ENCODE measurements around the gene RCSD1. TPM values are rescaled to one million over a fixed set of nuclear protein-coding genes. Genes with fewer than 3 reads are reported as not detected.

RCSD1 gene
- total and polyA plus RNA-seq, 2 of the 4 experiments (the other 2 are of a cell fraction), result 0.03 TPM; not detected in 1

DNA sequence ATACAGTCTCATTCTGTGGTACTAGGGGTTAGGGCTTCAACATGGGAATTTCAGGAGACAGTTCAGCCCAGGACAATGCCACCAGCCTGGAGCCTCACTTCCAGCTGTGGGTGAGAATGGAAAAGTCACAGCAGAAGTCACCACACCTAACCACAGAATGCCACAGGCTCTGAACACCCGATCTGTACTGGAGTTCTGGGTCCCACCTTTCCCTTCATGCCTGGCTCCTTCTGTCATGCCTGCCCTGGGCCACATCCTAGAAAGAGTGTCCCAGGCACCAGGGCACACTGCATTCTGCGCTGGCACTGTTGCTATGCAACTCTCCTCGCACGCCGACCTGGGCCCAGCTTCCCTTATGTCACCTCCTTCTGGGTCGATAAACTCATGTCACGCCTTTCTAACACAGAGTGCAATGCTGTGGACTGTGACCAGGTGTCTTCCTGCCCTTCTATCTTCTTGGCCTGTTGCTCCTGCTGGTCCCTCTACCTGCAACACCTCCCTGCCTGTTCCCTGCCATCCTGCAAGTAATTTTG is 21.2 kb downstream of the RCSD1 start:
- H4K5ac ChIP-seq (ENCODE audit: low read depth, low read length), result no peak overlapping the region
- no peak overlapping the region for H3K27ac ChIP-seq (ENCODE audit: insufficient read depth, low read length)
- no peak overlapping the region for H3K4me3 ChIP-seq (ENCODE audit: insufficient read depth, low read depth, low read length)
- ATAC-seq (ENCODE audit: low read depth), result no peak
- in situ Hi-C loops (cut with MboI; ENCODE audit: low sequenced_read_pairs) (no loop called here), dilution Hi-C loops (cut with HindIII; ENCODE audit: low sequenced_read_pairs, unreplicated experiment) (no loop called here), intact Hi-C loops (cut with micrococcal nuclease) (no loop called here)
- 86% methylated on average over 6 of the region's 7 CpGs; no CpG with 5 or more reads in 1 of the 2 experiments for WGBS, 2 experiments (ENCODE audit: extremely low coverage in 2 of 2, insufficient read length in 1 of 2)
- peaks cover 19% of the 10 kb centered on the region for H3K27me3 ChIP-seq (ENCODE audit: control insufficient read depth, insufficient read depth, low read length)
- no peak overlapping the region for H3K14ac ChIP-seq (replicated peaks; ENCODE audit: low read depth, low read length)
- no peak overlapping the region for H3K23ac ChIP-seq (ENCODE audit: low read depth, low read length)
- no peak overlapping the region for H2BK5ac ChIP-seq (ENCODE audit: low read depth, low read length, poor library complexity, severe bottlenecking)
- H4K8ac ChIP-seq (ENCODE audit: low read depth in 2 of 2, low read length in 2 of 2), result no peak overlapping the region
- ChIA-PET POLR2A (ENCODE audit: unreplicated experiment) (no interaction called here), CTCF (interaction anchor here (1.0 kb wide), 1 partner anchor 23 kb away, joined by 3 read pairs; no protein-coding TSS in a partner anchor)
- no peaks in the 10 kb centered on the region for H4K20me1 ChIP-seq (ENCODE audit: insufficient read depth, low read length)
- TF ChIP-seq MXI1 (IDR thresholded peaks at IDR 0.05; ENCODE audit: borderline replicate concordance, low read depth, low read length) (no peak), BHLHE40 (IDR thresholded peaks at IDR 0.05; ENCODE audit: low read depth, low read length) (no peak)
- DNase-seq, result no peak
- no peaks in the 10 kb centered on the region for H3K9me1 ChIP-seq (ENCODE audit: insufficient read depth, low read length)
- H4K91ac ChIP-seq (ENCODE audit: insufficient read depth, low read depth, low read length), result no peak overlapping the region
- no peak overlapping the region for H3K18ac ChIP-seq (ENCODE audit: low read depth, low read length)
- BruUV-seq (replicated peaks), result no TSS peak
- H3K56ac ChIP-seq (ENCODE audit: extremely low read depth, insufficient read depth, low read length), result no peak overlapping the region
- no peak overlapping the region for H2AFZ ChIP-seq (replicated peaks; ENCODE audit: low read length, poor library complexity)
- H2BK15ac ChIP-seq (ENCODE audit: low read depth, low read length), result no peak overlapping the region
- H2AK5ac ChIP-seq (ENCODE audit: low read depth, low read length), result no peak overlapping the region
- no peak overlapping the region for H2BK120ac ChIP-seq (ENCODE audit: low read depth, low read length)
- H2BK20ac ChIP-seq (ENCODE audit: low read depth, low read length), result no peak overlapping the region
- H3K9me3 ChIP-seq (ENCODE audit: control insufficient read depth, insufficient read depth, low read length), result no peaks in the 10 kb centered on the region
- no peaks in the 10 kb centered on the region for H3K4me1 ChIP-seq (ENCODE audit: control insufficient read depth, insufficient read depth, low read length)
- no peaks in the 10 kb centered on the region for H3K79me1 ChIP-seq (ENCODE audit: low read depth in 1 of 2, low read length in 2 of 2)
- no peak overlapping the region for H3K4ac ChIP-seq (ENCODE audit: low read depth, low read length)
- H3K9ac ChIP-seq (ENCODE audit: low read depth, low read length), result no peak overlapping the region
- H2AK9ac ChIP-seq (replicated peaks; ENCODE audit: low read depth, low read length, poor library complexity), result peak overlapping the region; percentile 1
- no peak overlapping the region for H3K4me2 ChIP-seq (ENCODE audit: low read depth, low read length)
- no peaks in the 10 kb centered on the region for H3K36me3 ChIP-seq (ENCODE audit: control insufficient read depth, insufficient read depth, low read length)

All from IMR-90 (cell line).